Activated T-helper 1 cell treated with anti-CD3 and anti-CD28 coated beads, Interleukin-12 subunit alpha, Interleukin-12 subunit beta, Interleukin-2, Interleukin-4 antibody, amounts not matched to agents 30 ng/mL and 10 ng/mL and 1 ng/mL, durations not matched to agents 14 hours and 24 hours and 36 hours (primary cell): ENCODE measurements around the gene CTNND2. TPM values are rescaled to one million over a fixed set of nuclear protein-coding genes. Genes with fewer than 3 reads are reported as not detected.

ENCODE experiments used
- DNase-seq: peaks from one replicate; pipeline ENCODE4 v3.0.0; 2021; ENCODE audit warnings: low spot score
- H3K27ac Mint-ChIP-seq: one replicate; pipeline ENCODE4 v1.8.0; 2021; ENCODE audit warnings: mild to moderate bottlenecking, mixed read lengths
- H3K27me3 Mint-ChIP-seq: one replicate; pipeline ENCODE4 v1.8.0; 2022; ENCODE audit warnings: mild to moderate bottlenecking, moderate library complexity, mixed read lengths; ENCODE audit not compliant: insufficient read depth
- H3K36me3 Mint-ChIP-seq: one replicate; pipeline ENCODE4 v1.8.0; 2021; ENCODE audit warnings: low read depth, mixed read lengths
- H3K4me1 Mint-ChIP-seq: one replicate; pipeline ENCODE4 v1.8.0; 2021; ENCODE audit warnings: low read depth, mixed read lengths
- H3K4me3 Mint-ChIP-seq: one replicate; pipeline ENCODE4 v1.8.0; 2021; ENCODE audit warnings: mild to moderate bottlenecking, moderate library complexity, mixed read lengths
- H3K9me3 Mint-ChIP-seq: one replicate; pipeline ENCODE4 v1.8.0; 2021; ENCODE audit warnings: mixed read lengths
- intact Hi-C: fragments of 100-400 bp; cut with micrococcal nuclease; formaldehyde crosslinking; loops from one replicate; pipeline ENCODE4 v1.15.1; 2024
- total RNA-seq: library from RNA; stranded (reverse); gene quantifications from 2 replicates; pipeline ENCODE4 v1.2.3, GENCODE V29; 2022

The CTNND2 gene
- total RNA-seq, 1 donor from 2014 or later, result not detected

GRCh38 chr5:11902201-11902619 lies 2.0 kb downstream of the CTNND2 start:
- Mint-ChIP-seq H3K4me1 (no peaks in the 10 kb centered on the region), H3K4me3 (no peak overlapping the region), H3K27ac (no peak overlapping the region), H3K27me3 (peaks cover 30% of the 10 kb centered on the region), H3K9me3 (no peaks in the 10 kb centered on the region), H3K36me3 (no peaks in the 10 kb centered on the region)
- no peak for DNase-seq
- intact Hi-C loops, result no loop called here

- H3K36me3 Mint-ChIP-seq, result no peaks in the 10 kb centered on the region
- H3K4me3 Mint-ChIP-seq, result no peak overlapping the region
- H3K27ac Mint-ChIP-seq, result no peak overlapping the region
- no peaks in the 10 kb centered on the region for H3K9me3 Mint-ChIP-seq
- DNase-seq, result no peak
- H3K27me3 Mint-ChIP-seq, result peaks cover 17% of the 10 kb centered on the region
- H3K4me1 Mint-ChIP-seq, result no peaks in the 10 kb centered on the region
- intact Hi-C loops, result no loop called here
Observed at GRCh38 chr5:11898787-11899186, 5.5 kb downstream of the CTNND2 start.

GRCh38 chr5:11897781-11898180 lies 6.5 kb downstream of the CTNND2 start:
- intact Hi-C loops, result no loop called here
- no peaks in the 10 kb centered on the region for H3K9me3 Mint-ChIP-seq
- no peak overlapping the region for H3K27ac Mint-ChIP-seq
- no peak for DNase-seq
- H3K27me3 Mint-ChIP-seq, result peaks cover 10% of the 10 kb centered on the region
- no peaks in the 10 kb centered on the region for H3K36me3 Mint-ChIP-seq
- no peaks in the 10 kb centered on the region for H3K4me1 Mint-ChIP-seq
- H3K4me3 Mint-ChIP-seq, result no peak overlapping the region

GRCh38 chr5:11894992-11895391 lies 9.3 kb downstream of the CTNND2 start:
- intact Hi-C loops, result no loop called here
- no peaks in the 10 kb centered on the region for H3K4me1 Mint-ChIP-seq
- no peaks in the 10 kb centered on the region for H3K9me3 Mint-ChIP-seq
- H3K36me3 Mint-ChIP-seq, result no peaks in the 10 kb centered on the region
- H3K27ac Mint-ChIP-seq, result no peak overlapping the region
- H3K4me3 Mint-ChIP-seq, result no peak overlapping the region
- no peak for DNase-seq
- no peaks in the 10 kb centered on the region for H3K27me3 Mint-ChIP-seq

- intact Hi-C loops, result no loop called here
- H3K4me1 Mint-ChIP-seq, result no peaks in the 10 kb centered on the region
Observed at GRCh38 chr5:11892832-11893231, 11.4 kb downstream of the CTNND2 start.

GRCh38 chr5:11890777-11891176 lies 13.5 kb downstream of the CTNND2 start:
- H3K27me3 Mint-ChIP-seq, result no peaks in the 10 kb centered on the region
- H3K27ac Mint-ChIP-seq, result no peak overlapping the region
- H3K9me3 Mint-ChIP-seq, result no peaks in the 10 kb centered on the region
- H3K4me3 Mint-ChIP-seq, result no peak overlapping the region
- no peak for DNase-seq
- intact Hi-C loops, result no loop called here
- H3K36me3 Mint-ChIP-seq, result no peaks in the 10 kb centered on the region
- H3K4me1 Mint-ChIP-seq, result no peaks in the 10 kb centered on the region

More at GRCh38 chr5:11892832-11893231, 11.4 kb downstream of the CTNND2 start:
- Mint-ChIP-seq H3K27me3 (no peaks in the 10 kb centered on the region), H3K4me3 (no peak overlapping the region), H3K36me3 (no peaks in the 10 kb centered on the region), H3K27ac (no peak overlapping the region), H3K9me3 (no peaks in the 10 kb centered on the region)
- no peak for DNase-seq

- no peaks in the 10 kb centered on the region for H3K36me3 Mint-ChIP-seq
- no peaks in the 10 kb centered on the region for H3K4me1 Mint-ChIP-seq
- no peak overlapping the region for H3K4me3 Mint-ChIP-seq
- intact Hi-C loops, result no loop called here
- H3K27ac Mint-ChIP-seq, result no peak overlapping the region
- peaks cover 6% of the 10 kb centered on the region for H3K9me3 Mint-ChIP-seq
- no peaks in the 10 kb centered on the region for H3K27me3 Mint-ChIP-seq
- DNase-seq, result no peak
Observed at GRCh38 chr5:11888221-11888620, 16.0 kb downstream of the CTNND2 start.

GRCh38 chr5:11878814-11879213 lies 25.4 kb downstream of the CTNND2 start:
- Mint-ChIP-seq H3K27me3 (no peaks in the 10 kb centered on the region), H3K9me3 (peaks cover 11% of the 10 kb centered on the region), H3K4me3 (no peak overlapping the region), H3K36me3 (no peaks in the 10 kb centered on the region), H3K27ac (no peak overlapping the region), H3K4me1 (no peaks in the 10 kb centered on the region)
- DNase-seq, result no peak
- intact Hi-C loops, result no loop called here

- Mint-ChIP-seq H3K9me3 (no peaks in the 10 kb centered on the region), H3K4me3 (no peak overlapping the region), H3K27me3 (no peaks in the 10 kb centered on the region), H3K4me1 (no peaks in the 10 kb centered on the region), H3K27ac (no peak overlapping the region), H3K36me3 (no peaks in the 10 kb centered on the region)
- no peak for DNase-seq
- intact Hi-C loops, result no loop called here
Observed at GRCh38 chr5:11873587-11873986, 30.7 kb downstream of the CTNND2 start.

GRCh38 chr5:11869203-11869602 lies 35.0 kb downstream of the CTNND2 start:
- H3K4me3 Mint-ChIP-seq, result no peak overlapping the region
- no peaks in the 10 kb centered on the region for H3K27me3 Mint-ChIP-seq
- DNase-seq, result no peak
- H3K36me3 Mint-ChIP-seq, result no peaks in the 10 kb centered on the region
- peaks cover 3% of the 10 kb centered on the region for H3K9me3 Mint-ChIP-seq
- intact Hi-C loops, result no loop called here
- no peak overlapping the region for H3K27ac Mint-ChIP-seq
- H3K4me1 Mint-ChIP-seq, result no peaks in the 10 kb centered on the region

- no peak for DNase-seq
Observed at GRCh38 chr5:11863911-11864310, 40.3 kb downstream of the CTNND2 start.

GRCh38 chr5:11857391-11857790 lies 46.9 kb downstream of the CTNND2 start:
- peaks cover 19% of the 10 kb centered on the region for H3K9me3 Mint-ChIP-seq
- intact Hi-C loops, result no loop called here

More at GRCh38 chr5:11863911-11864310, 40.3 kb downstream of the CTNND2 start:
- intact Hi-C loops, result no loop called here
- H3K36me3 Mint-ChIP-seq, result no peaks in the 10 kb centered on the region
- H3K4me1 Mint-ChIP-seq, result no peaks in the 10 kb centered on the region
- no peaks in the 10 kb centered on the region for H3K27me3 Mint-ChIP-seq
- no peak overlapping the region for H3K4me3 Mint-ChIP-seq
- no peak overlapping the region for H3K27ac Mint-ChIP-seq
- H3K9me3 Mint-ChIP-seq, result peaks cover 13% of the 10 kb centered on the region

GRCh38 chr5:11854936-11855335 lies 49.3 kb downstream of the CTNND2 start:
- intact Hi-C loops, result no loop called here
- H3K9me3 Mint-ChIP-seq, result peaks cover 12% of the 10 kb centered on the region
- H3K36me3 Mint-ChIP-seq, result no peaks in the 10 kb centered on the region
- H3K27ac Mint-ChIP-seq, result no peak overlapping the region
- H3K4me3 Mint-ChIP-seq, result no peak overlapping the region
- no peak for DNase-seq
- no peaks in the 10 kb centered on the region for H3K4me1 Mint-ChIP-seq
- no peaks in the 10 kb centered on the region for H3K27me3 Mint-ChIP-seq

More at GRCh38 chr5:11857391-11857790, 46.9 kb downstream of the CTNND2 start:
- Mint-ChIP-seq H3K4me1 (no peaks in the 10 kb centered on the region), H3K4me3 (no peak overlapping the region), H3K27ac (no peak overlapping the region), H3K36me3 (no peaks in the 10 kb centered on the region), H3K27me3 (no peaks in the 10 kb centered on the region)
- no peak for DNase-seq

- intact Hi-C loops, result no loop called here
- H3K36me3 Mint-ChIP-seq, result no peaks in the 10 kb centered on the region
- H3K4me1 Mint-ChIP-seq, result no peaks in the 10 kb centered on the region
- H3K27me3 Mint-ChIP-seq, result no peaks in the 10 kb centered on the region
- peaks cover 8% of the 10 kb centered on the region for H3K9me3 Mint-ChIP-seq
- no peak for DNase-seq
- no peak overlapping the region for H3K4me3 Mint-ChIP-seq
- H3K27ac Mint-ChIP-seq, result no peak overlapping the region
Observed at GRCh38 chr5:11853796-11854195, 50.5 kb downstream of the CTNND2 start.
